HepG2 (cell line): ENCODE measurements around the gene TNNI2. TPM values are rescaled to one million over a fixed set of nuclear protein-coding genes. Genes with fewer than 3 reads are reported as not detected.

Experiments used
- DZIP1 ChIP-seq: sonication (generic); formaldehyde crosslinking; IDR thresholded peaks from 2 replicates; pipeline ENCODE4 v1.5.0; 2020; ENCODE audit warnings: mild to moderate bottlenecking, missing genetic modification reagents
- KDM2A ChIP-seq: sonication (generic); formaldehyde crosslinking; IDR thresholded peaks from 2 replicates; pipeline ENCODE4 v1.4.0; 2020; ENCODE audit warnings: low read depth, missing genetic modification reagents, borderline replicate concordance
- NFE2L1 ChIP-seq: sonication (generic); formaldehyde crosslinking; IDR thresholded peaks from 2 replicates; pipeline ENCODE4 v1.4.0; 2020; ENCODE audit warnings: missing genetic modification reagents, mild to moderate bottlenecking, borderline replicate concordance
- NR3C1 ChIP-seq: sonication (generic); formaldehyde crosslinking; IDR thresholded peaks from 2 replicates; pipeline ENCODE4 v1.4.0; 2020; ENCODE audit warnings: missing genetic modification reagents
- ONECUT2 ChIP-seq: sonication (generic); formaldehyde crosslinking; IDR thresholded peaks from 2 replicates; pipeline ENCODE4 v1.4.0; 2020; ENCODE audit warnings: missing genetic modification reagents
- REPIN1 ChIP-seq: sonication (generic); formaldehyde crosslinking; IDR thresholded peaks from 2 replicates; pipeline ENCODE4 v1.8.0; 2022; ENCODE audit warnings: missing genetic modification reagents, low read depth, mild to moderate bottlenecking, borderline replicate concordance
- THAP7 ChIP-seq: sonication (generic); formaldehyde crosslinking; IDR thresholded peaks from 2 replicates; pipeline ENCODE4 v1.8.1; 2023; ENCODE audit warnings: mild to moderate bottlenecking, missing genetic modification reagents
- ZBTB26 ChIP-seq: IDR thresholded peaks from 2 replicates; pipeline ENCODE4 v1.6.1; 2016; ENCODE audit warnings: missing compliant biosample characterization, missing genetic modification reagents, borderline replicate concordance
- ZBTB37 ChIP-seq: sonication (generic); formaldehyde crosslinking; IDR thresholded peaks from 2 replicates; pipeline ENCODE4 v1.4.0; 2020; ENCODE audit warnings: mild to moderate bottlenecking, missing genetic modification reagents
- ZNF530 ChIP-seq: sonication (generic); formaldehyde crosslinking; IDR thresholded peaks from 2 replicates; pipeline ENCODE4 v1.5.0; 2020; ENCODE audit warnings: low read depth, mild to moderate bottlenecking, missing genetic modification reagents
- ZNF580 ChIP-seq: IDR thresholded peaks from 2 replicates; pipeline ENCODE4 v1.6.1; 2016; ENCODE audit warnings: low read depth, borderline replicate concordance
- ZNF619 ChIP-seq: sonication (generic); formaldehyde crosslinking; IDR thresholded peaks from 2 replicates; pipeline ENCODE4 v1.4.0; 2020; ENCODE audit warnings: mild to moderate bottlenecking, missing genetic modification reagents
- ZNF710 ChIP-seq: sonication (generic); formaldehyde crosslinking; IDR thresholded peaks from 2 replicates; pipeline ENCODE4 v1.5.0; 2020; ENCODE audit warnings: mild to moderate bottlenecking, missing genetic modification reagents, borderline replicate concordance
- polyA plus RNA-seq, 8 experiments: library from polyadenylated mRNA; depleted of rRNA in 3 of 8; stranded (reverse) in 7 of 8; unstranded in 1 of 8; fragments of >200 nt; fragmentation: Illumina TruSeq in 4 of 8; extraction: Trizol in 4 of 8; gene quantifications; 2 replicates each; pipeline versions ENCODE4 v1.2.1 to v1.2.3, GENCODE V29; 2011 to 2016; ENCODE audit warnings: low read depth in 4 of 8, missing spikeins in 1 of 8, mixed read lengths in 1 of 8; ENCODE audit not compliant: insufficient read depth in 1 of 8
- total RNA-seq, 5 experiments: library from RNA; depleted of rRNA; stranded (reverse); fragments of >200 nt; fragmentation: Illumina TruSeq; extraction: Trizol; gene quantifications; 2 replicates each; pipeline ENCODE4 v1.2.3, GENCODE V29; 2016; ENCODE audit warnings: low read depth in 1 of 5

TNNI2 gene
- total and polyA plus RNA-seq, 2 of the 13 experiments (the other 11 are each of a cell fraction or from before 2014, with no cell fraction given), result 7.2 to 12.0 TPM

GRCh38 chr11:1838077-1838425, 730 bp upstream of the TNNI2 start (continued):
- TF ChIP-seq NR3C1 (CRISPR knock-in tag), result no peak
- TF ChIP-seq KDM2A (CRISPR knock-in tag), result no peak
- no peak for TF ChIP-seq DZIP1 (CRISPR knock-in tag)
- TF ChIP-seq ZBTB37 (CRISPR knock-in tag), result no peak
- TF ChIP-seq NFE2L1, result no peak
- TF ChIP-seq ZNF580 (CRISPR knock-in tag), result no peak
- TF ChIP-seq ZNF530 (CRISPR knock-in tag), result no peak
- no peak for TF ChIP-seq ONECUT2 (CRISPR knock-in tag)
- no peak for TF ChIP-seq THAP7
- no peak for TF ChIP-seq ZBTB26
- TF ChIP-seq REPIN1 (CRISPR knock-in tag), result no peak
- no peak for TF ChIP-seq ZNF619 (CRISPR knock-in tag)
- TF ChIP-seq ZNF710, result peak; percentile 59; the same call in 1 of the 2 replicates
